Measurements from ENCODE around the gene SSU72.
"Not testable (repeated sequence)": the region's sequence is repeated elsewhere in the genome, so short reads cannot be mapped to it uniquely, and the experiment has no call there.

The SSU72 gene

DNA sequence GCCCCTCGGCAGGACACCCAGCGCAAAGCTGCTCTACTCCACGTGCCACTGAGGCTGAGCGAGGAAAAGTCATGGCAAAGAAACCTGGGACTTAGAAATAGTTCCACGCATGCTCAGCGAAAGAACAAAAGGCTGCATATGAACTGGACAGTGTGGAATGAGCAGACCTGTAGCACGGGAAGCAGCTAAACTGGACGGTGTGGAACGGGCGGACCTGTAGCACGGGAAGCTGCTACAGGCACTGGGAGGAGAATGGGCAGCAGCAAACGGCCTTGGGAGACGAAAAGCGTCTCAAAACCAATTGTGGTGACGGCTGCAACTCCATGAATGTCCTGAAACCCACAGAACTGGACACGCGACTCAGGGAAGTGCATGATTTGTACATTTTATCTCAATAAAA is 15.6 kb downstream of the SSU72 start:
- Histone ChIP-seq H3K27ac (ENCODE audit: low read length) (no peak overlapping the region), H3K36me3 (ENCODE audit: insufficient read depth, low read length) (peaks cover 85% of the 10 kb centered on the region), H3K27me3 (ENCODE audit: insufficient read depth, low read length, poor library complexity) (no peaks in the 10 kb centered on the region), H3K79me2 (ENCODE audit: insufficient read depth, low read length) (peaks cover 76% of the 10 kb centered on the region), H3K4me1 (ENCODE audit: insufficient read depth, low read length) (no peaks in the 10 kb centered on the region), H3K9ac (ENCODE audit: low read depth, low read length) (no peak overlapping the region), H4K20me1 (ENCODE audit: insufficient read depth, low read length) (peaks cover 62% of the 10 kb centered on the region), H3K4me2 (ENCODE audit: insufficient read depth, low read length) (no peak overlapping the region), H3K9me3 (ENCODE audit: insufficient read depth, low read length, severe bottlenecking) (no peaks in the 10 kb centered on the region), H3K4me3 (ENCODE audit: low read depth in 1 of 2, low read length in 2 of 2) (no peak overlapping the region), H2AFZ (ENCODE audit: low read depth, low read length) (no peak overlapping the region)
- ATAC-seq (ENCODE audit: insufficient read depth, low read depth) (no peak), DNase-seq (no peak)
- no peak for TF ChIP-seq EZH2 (IDR thresholded peaks at IDR 0.05; ENCODE audit: borderline replicate concordance, low read depth, low read length, severe bottlenecking)
- TF ChIP-seq, protein P1, sequence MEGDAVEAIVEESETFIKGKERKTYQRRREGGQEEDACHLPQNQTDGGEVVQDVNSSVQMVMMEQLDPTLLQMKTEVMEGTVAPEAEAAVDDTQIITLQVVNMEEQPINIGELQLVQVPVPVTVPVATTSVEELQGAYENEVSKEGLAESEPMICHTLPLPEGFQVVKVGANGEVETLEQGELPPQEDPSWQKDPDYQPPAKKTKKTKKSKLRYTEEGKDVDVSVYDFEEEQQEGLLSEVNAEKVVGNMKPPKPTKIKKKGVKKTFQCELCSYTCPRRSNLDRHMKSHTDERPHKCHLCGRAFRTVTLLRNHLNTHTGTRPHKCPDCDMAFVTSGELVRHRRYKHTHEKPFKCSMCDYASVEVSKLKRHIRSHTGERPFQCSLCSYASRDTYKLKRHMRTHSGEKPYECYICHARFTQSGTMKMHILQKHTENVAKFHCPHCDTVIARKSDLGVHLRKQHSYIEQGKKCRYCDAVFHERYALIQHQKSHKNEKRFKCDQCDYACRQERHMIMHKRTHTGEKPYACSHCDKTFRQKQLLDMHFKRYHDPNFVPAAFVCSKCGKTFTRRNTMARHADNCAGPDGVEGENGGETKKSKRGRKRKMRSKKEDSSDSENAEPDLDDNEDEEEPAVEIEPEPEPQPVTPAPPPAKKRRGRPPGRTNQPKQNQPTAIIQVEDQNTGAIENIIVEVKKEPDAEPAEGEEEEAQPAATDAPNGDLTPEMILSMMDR (IDR thresholded peaks at IDR 0.05; ENCODE audit: borderline replicate concordance, extremely low read depth, low read length, poor library complexity, severe bottlenecking): no peak

DNA sequence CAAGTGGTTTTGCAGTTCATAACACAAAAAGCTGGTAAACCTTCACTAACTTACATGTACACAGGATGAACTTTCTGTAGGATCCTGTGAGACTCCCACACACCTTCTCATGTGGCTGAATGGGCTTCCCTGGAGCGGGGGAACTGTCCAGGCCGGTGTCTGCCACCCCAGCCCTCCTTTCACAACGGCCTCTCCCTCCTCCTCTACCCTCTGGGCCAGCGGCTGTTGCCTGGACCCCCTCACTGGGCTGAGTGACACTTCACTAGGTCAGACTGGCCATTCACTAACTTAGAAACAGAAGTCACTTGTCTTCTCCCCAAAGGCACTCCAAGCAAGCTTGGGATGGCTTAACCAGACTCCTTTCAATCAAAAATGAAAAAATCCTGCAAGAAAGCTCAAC is 16.1 kb downstream of the SSU72 start:
- ATAC-seq (ENCODE audit: insufficient read depth, low read depth) (no peak), DNase-seq (no peak)
- TF ChIP-seq, protein P1 (IDR thresholded peaks at IDR 0.05; ENCODE audit: borderline replicate concordance, extremely low read depth, low read length, poor library complexity, severe bottlenecking): no peak
- TF ChIP-seq EZH2 (IDR thresholded peaks at IDR 0.05; ENCODE audit: borderline replicate concordance, low read depth, low read length, severe bottlenecking): no peak
- Histone ChIP-seq H3K9me3 (ENCODE audit: insufficient read depth, low read length, severe bottlenecking) (no peaks in the 10 kb centered on the region), H3K4me2 (ENCODE audit: insufficient read depth, low read length) (no peak overlapping the region), H4K20me1 (ENCODE audit: insufficient read depth, low read length) (peaks cover 60% of the 10 kb centered on the region), H3K9ac (ENCODE audit: low read depth, low read length) (no peak overlapping the region), H3K4me1 (ENCODE audit: insufficient read depth, low read length) (no peaks in the 10 kb centered on the region), H2AFZ (ENCODE audit: low read depth, low read length) (no peak overlapping the region), H3K27me3 (ENCODE audit: insufficient read depth, low read length, poor library complexity) (no peaks in the 10 kb centered on the region), H3K36me3 (ENCODE audit: insufficient read depth, low read length) (peaks cover 85% of the 10 kb centered on the region), H3K27ac (ENCODE audit: low read length) (no peak overlapping the region), H3K79me2 (ENCODE audit: insufficient read depth, low read length) (peaks cover 75% of the 10 kb centered on the region), H3K4me3 (ENCODE audit: low read depth in 1 of 2, low read length in 2 of 2) (no peak overlapping the region)

DNA sequence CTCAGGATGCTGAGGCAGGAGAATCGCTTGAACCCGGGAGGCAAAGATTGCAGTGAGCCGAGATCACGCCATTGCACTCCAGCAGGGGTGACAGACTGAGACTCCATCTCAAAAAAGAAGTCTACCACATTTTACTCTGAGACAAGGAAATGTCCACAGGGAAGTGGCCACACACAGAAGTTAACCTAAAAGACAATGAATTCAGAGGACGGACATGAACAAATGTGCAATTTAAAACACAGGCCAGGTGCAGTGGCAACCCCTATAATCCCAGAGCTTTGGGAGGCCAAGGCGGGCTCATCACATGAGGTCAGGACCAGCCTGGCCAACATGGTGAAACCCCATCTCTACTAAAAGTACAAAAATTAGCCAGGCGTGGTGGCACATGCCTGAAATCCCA is 17.0 kb downstream of the SSU72 start:
- H3K79me2 ChIP-seq (ENCODE audit: insufficient read depth, low read length): peaks cover 67% of the 10 kb centered on the region
- not testable (repeated sequence) for H3K27ac ChIP-seq (ENCODE audit: low read length); H3K9ac ChIP-seq (ENCODE audit: low read depth, low read length); DNase-seq; H3K27me3 ChIP-seq (ENCODE audit: insufficient read depth, low read length, poor library complexity); H3K4me1 ChIP-seq (ENCODE audit: insufficient read depth, low read length); ATAC-seq (ENCODE audit: insufficient read depth, low read depth); H2AFZ ChIP-seq (ENCODE audit: low read depth, low read length); H3K4me3 ChIP-seq (ENCODE audit: low read depth in 1 of 2, low read length in 2 of 2); H3K9me3 ChIP-seq (ENCODE audit: insufficient read depth, low read length, severe bottlenecking); H3K4me2 ChIP-seq (ENCODE audit: insufficient read depth, low read length)
- H4K20me1 ChIP-seq (ENCODE audit: insufficient read depth, low read length): peaks cover 54% of the 10 kb centered on the region
- peaks cover 77% of the 10 kb centered on the region for H3K36me3 ChIP-seq (ENCODE audit: insufficient read depth, low read length)

DNA sequence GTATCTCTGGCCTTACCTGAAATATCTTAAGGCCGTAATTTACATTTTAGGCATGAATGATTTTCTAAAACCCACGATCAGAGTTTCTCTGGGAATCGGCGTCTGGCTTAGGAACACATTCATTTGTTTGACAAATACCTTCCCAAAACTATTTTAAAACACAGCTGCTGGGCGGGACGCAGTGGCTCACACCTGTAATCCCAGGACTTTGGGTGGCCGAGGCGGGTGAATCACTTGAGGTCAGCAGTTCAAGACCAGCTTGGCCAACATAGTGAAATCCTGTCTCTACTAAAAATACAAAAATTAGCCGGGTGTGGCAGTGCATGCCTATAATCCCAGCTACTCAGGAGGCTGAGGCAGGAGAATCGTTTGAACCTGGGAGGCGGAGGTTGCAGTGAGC is 17.7 kb downstream of the SSU72 start:
- H3K36me3 ChIP-seq (ENCODE audit: insufficient read depth, low read length): peaks cover 76% of the 10 kb centered on the region
- not testable (repeated sequence) for H3K27ac ChIP-seq (ENCODE audit: low read length); H3K9me3 ChIP-seq (ENCODE audit: insufficient read depth, low read length, severe bottlenecking); H3K4me3 ChIP-seq (ENCODE audit: low read depth in 1 of 2, low read length in 2 of 2); H3K27me3 ChIP-seq (ENCODE audit: insufficient read depth, low read length, poor library complexity); H3K4me2 ChIP-seq (ENCODE audit: insufficient read depth, low read length); DNase-seq; H3K4me1 ChIP-seq (ENCODE audit: insufficient read depth, low read length); ATAC-seq (ENCODE audit: insufficient read depth, low read depth); H2AFZ ChIP-seq (ENCODE audit: low read depth, low read length); H3K9ac ChIP-seq (ENCODE audit: low read depth, low read length)
- H4K20me1 ChIP-seq (ENCODE audit: insufficient read depth, low read length): peaks cover 52% of the 10 kb centered on the region
- peaks cover 66% of the 10 kb centered on the region for H3K79me2 ChIP-seq (ENCODE audit: insufficient read depth, low read length)
